HG03521 (cell line): ENCODE data around the gene ELP4.
"Not testable (repeated sequence)": the region's sequence is repeated elsewhere in the genome, so short reads cannot be mapped to it uniquely, and the experiment has no call there.

Experiments
- ATAC-seq: cut with Tn5 transposase; IDR thresholded peaks from one replicate; pipeline ENCODE4 v1.9.1; 2021; ENCODE audit warnings: mild to moderate bottlenecking, moderate library complexity; ENCODE audit not compliant: unreplicated experiment

Gene ELP4

GRCh38 chr11:31542862-31543261 is 33.3 kb downstream of the ELP4 start:
- no peak for ATAC-seq

- ATAC-seq, result no peak
Measured at GRCh38 chr11:31555938-31556337, 46.4 kb downstream of the ELP4 start.

- ATAC-seq, result no peak
Measured at GRCh38 chr11:31558001-31558400, 48.4 kb downstream of the ELP4 start.

- ATAC-seq, result no peak
Measured at GRCh38 chr11:31560842-31561476, 51.4 kb downstream of the ELP4 start.

- not testable (repeated sequence) for ATAC-seq
Measured at GRCh38 chr11:31564517-31564916, 55.0 kb downstream of the ELP4 start.

GRCh38 chr11:31574133-31574532 is 64.6 kb downstream of the ELP4 start:
- ATAC-seq, result not testable (repeated sequence)

- not testable (repeated sequence) for ATAC-seq
Measured at GRCh38 chr11:31575764-31576163, 66.2 kb downstream of the ELP4 start.

- not testable (repeated sequence) for ATAC-seq
Measured at GRCh38 chr11:31579412-31579811, 69.8 kb downstream of the ELP4 start.

- ATAC-seq, result no peak
Measured at GRCh38 chr11:31582697-31583096, 73.1 kb downstream of the ELP4 start.

GRCh38 chr11:31598454-31598853 is 88.9 kb downstream of the ELP4 start:
- ATAC-seq, result no peak

- ATAC-seq, result no peak
Measured at GRCh38 chr11:31601635-31602282, 92.2 kb downstream of the ELP4 start.

GRCh38 chr11:31606893-31607292 is 97.3 kb downstream of the ELP4 start:
- ATAC-seq, result no peak

GRCh38 chr11:31607914-31608313 is 98.3 kb downstream of the ELP4 start:
- ATAC-seq, result no peak

- no peak for ATAC-seq
Measured at GRCh38 chr11:31608995-31609394, 99.4 kb downstream of the ELP4 start.

- no peak for ATAC-seq
Measured at GRCh38 chr11:31610544-31610943, 101.0 kb downstream of the ELP4 start.

GRCh38 chr11:31617246-31617645 is 107.7 kb downstream of the ELP4 start:
- no peak for ATAC-seq

- ATAC-seq, result peak; percentile 58
Measured at GRCh38 chr11:31619980-31620379, 110.4 kb downstream of the ELP4 start.

GRCh38 chr11:31620434-31620833 is 110.9 kb downstream of the ELP4 start:
- ATAC-seq, result no peak

- no peak for ATAC-seq
Measured at GRCh38 chr11:31625868-31626267, 116.3 kb downstream of the ELP4 start.

GRCh38 chr11:31628111-31628510 is 118.5 kb downstream of the ELP4 start:
- ATAC-seq, result no peak

GRCh38 chr11:31636983-31637382 is 127.4 kb downstream of the ELP4 start:
- ATAC-seq, result no peak

- ATAC-seq, result no peak
Measured at GRCh38 chr11:31640611-31641010, 131.0 kb downstream of the ELP4 start.
